HEK293 (cell line): ENCODE results near the gene SRPX.
A peak's percentile ranks its signal among the peaks of the same experiment; 100 is the strongest.

Experiments used
- CTCF ChIA-PET: fragments of 350-600 bp; formaldehyde crosslinking; extraction: SDS; loops from one replicate; lab custom pipeline; 2021; ENCODE audit warnings: antibody characterized with exemption; lab: Yijun Ruan, JAX
- POLR2A ChIA-PET: fragments of 300-600 bp; formaldehyde crosslinking; extraction: SDS; loops from one replicate; lab custom pipeline; 2020; ENCODE audit warnings: antibody characterized with exemption, inconsistent platforms; lab: Yijun Ruan, JAX
- H3K27ac ChIP-seq: fragments of 200-500 bp; sonication (Bioruptor generic); 2 replicates; pipeline ENCODE4 v1.5.1; 2014; ENCODE audit warnings: low read depth, low read length, control low read depth, inconsistent platforms; ENCODE audit errors: extremely low read depth
- H3K36me3 ChIP-seq, 2 experiments: fragments of 200-500 bp in 1 of 2; sonication (Bioruptor generic) in 1 of 2; 1 replicate in 1 of 2; 2 replicates in 1 of 2; pipeline ENCODE4 v1.5.1; 2014 to 2017; ENCODE audit warnings: inconsistent platforms in 2 of 2, low read length in 2 of 2; ENCODE audit not compliant: control insufficient read depth in 2 of 2, insufficient read depth in 1 of 2
- H3K4me1 ChIP-seq: fragments of 200-500 bp; sonication (Bioruptor generic); 2 replicates; pipeline ENCODE4 v1.5.1; 2014; ENCODE audit warnings: mild to moderate bottlenecking, low read length, inconsistent platforms; ENCODE audit not compliant: control insufficient read depth, insufficient read depth
- H3K4me3 ChIP-seq: 2 replicates; pipeline ENCODE4 v1.5.1; 2011; ENCODE audit warnings: low read depth, mild to moderate bottlenecking, control low read depth, low read length, moderate library complexity
- H3K9me3 ChIP-seq: fragments of 200-500 bp; sonication (Bioruptor generic); 2 replicates; pipeline ENCODE4 v1.5.1; 2014; ENCODE audit warnings: low read depth, low read length, inconsistent platforms; ENCODE audit not compliant: control insufficient read depth, insufficient read depth
- EGR2 ChIP-seq: fragments of 450-650 bp; formaldehyde crosslinking; IDR thresholded peaks from 2 replicates; pipeline ENCODE4 v1.5.1; 2016; ENCODE audit warnings: low read depth, missing biosample characterization, missing genetic modification characterization
- GLIS2 ChIP-seq: fragments of 450-650 bp; formaldehyde crosslinking; IDR thresholded peaks from 2 replicates; pipeline ENCODE4 v1.5.1; 2016; ENCODE audit warnings: missing biosample characterization, missing genetic modification characterization
- HOXC10 ChIP-seq: sonication (generic); formaldehyde crosslinking; IDR thresholded peaks from 2 replicates; pipeline ENCODE4 v1.8.1; 2023; ENCODE audit warnings: mild to moderate bottlenecking, missing genetic modification reagents
- ZBTB17 ChIP-seq: fragments of 450-650 bp; formaldehyde crosslinking; IDR thresholded peaks from 2 replicates; pipeline ENCODE4 v1.5.1; 2016; ENCODE audit warnings: missing biosample characterization, missing genetic modification characterization
- ZFP37 ChIP-seq: fragments of 450-650 bp; formaldehyde crosslinking; IDR thresholded peaks from 2 replicates; pipeline ENCODE4 v1.5.1; 2016; ENCODE audit warnings: missing biosample characterization, missing genetic modification characterization
- ZIC2 ChIP-seq: fragments of 450-650 bp; formaldehyde crosslinking; IDR thresholded peaks from 2 replicates; pipeline ENCODE4 v1.5.1; 2016; ENCODE audit warnings: missing biosample characterization, missing genetic modification characterization
- ZNF133 ChIP-seq: fragments of 450-650 bp; formaldehyde crosslinking; IDR thresholded peaks from 2 replicates; pipeline ENCODE4 v1.5.1; 2016; ENCODE audit warnings: missing biosample characterization, missing genetic modification characterization
- ZNF146 ChIP-seq: fragments of 450-650 bp; formaldehyde crosslinking; IDR thresholded peaks from 2 replicates; pipeline ENCODE4 v1.5.1; 2016; ENCODE audit warnings: missing biosample characterization, missing genetic modification characterization
- ZNF239 ChIP-seq: fragments of 450-650 bp; formaldehyde crosslinking; IDR thresholded peaks from 2 replicates; pipeline ENCODE4 v1.5.1; 2016; ENCODE audit warnings: missing biosample characterization, missing genetic modification characterization
- ZNF335 ChIP-seq: fragments of 450-650 bp; formaldehyde crosslinking; conservative IDR thresholded peaks from 2 replicates; pipeline ENCODE4 v1.5.1; 2016; ENCODE audit warnings: missing biosample characterization, missing genetic modification characterization
- ZNF600 ChIP-seq: fragments of 450-650 bp; formaldehyde crosslinking; IDR thresholded peaks from 2 replicates; pipeline ENCODE4 v1.5.1; 2016; ENCODE audit warnings: missing biosample characterization, missing genetic modification characterization
- ZNF654 ChIP-seq: fragments of 450-650 bp; formaldehyde crosslinking; IDR thresholded peaks from 2 replicates; pipeline ENCODE4 v1.5.1; 2016; ENCODE audit warnings: low read depth, missing biosample characterization, missing genetic modification characterization
- TF ChIP-seq, protein P1 (sequence below): fragments of 450-650 bp; formaldehyde crosslinking; conservative IDR thresholded peaks from 2 replicates; pipeline ENCODE4 v1.5.1; 2016; ENCODE audit warnings: low read depth, missing biosample characterization, missing genetic modification characterization
- TF ChIP-seq, protein P2 (sequence below): fragments of 450-650 bp; formaldehyde crosslinking; IDR thresholded peaks from 2 replicates; pipeline ENCODE4 v1.5.1; 2016; ENCODE audit warnings: missing biosample characterization, missing genetic modification characterization
- TF ChIP-seq, protein P3 (sequence below): fragments of 450-650 bp; formaldehyde crosslinking; IDR thresholded peaks from 2 replicates; pipeline ENCODE4 v1.5.1; 2016; ENCODE audit warnings: missing biosample characterization, missing genetic modification characterization
- TF ChIP-seq, protein P4 (sequence below): fragments of 450-650 bp; formaldehyde crosslinking; IDR thresholded peaks from 2 replicates; pipeline ENCODE4 v1.5.1; 2016; ENCODE audit warnings: missing biosample characterization, missing genetic modification characterization
- TF ChIP-seq, protein P5 (sequence below): fragments of 450-650 bp; formaldehyde crosslinking; IDR thresholded peaks from 2 replicates; pipeline ENCODE4 v1.5.1; 2017; ENCODE audit warnings: missing biosample characterization, missing genetic modification characterization

Gene SRPX

DNA sequence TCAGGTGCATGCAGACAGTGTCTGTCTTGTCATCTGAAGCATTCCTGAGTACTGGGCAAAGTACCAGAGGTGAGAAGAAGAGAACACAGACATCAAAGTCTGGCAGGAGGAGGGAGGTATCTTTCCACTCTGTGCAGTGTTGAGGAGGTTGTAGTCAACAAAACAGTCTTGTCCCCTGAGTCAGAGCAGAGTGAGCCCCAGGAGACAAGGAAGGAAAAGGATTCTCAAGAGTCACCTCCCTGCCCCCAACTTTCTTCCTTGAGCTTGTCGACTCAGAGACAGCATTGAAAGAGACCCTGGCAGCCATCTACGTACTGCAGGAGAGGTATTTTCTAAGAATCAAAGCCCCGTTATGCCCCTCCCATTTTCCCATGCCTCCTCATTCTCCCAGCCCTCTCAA lies 4.4 kb upstream of the SRPX start (continued):
- TF ChIP-seq, protein P1, sequence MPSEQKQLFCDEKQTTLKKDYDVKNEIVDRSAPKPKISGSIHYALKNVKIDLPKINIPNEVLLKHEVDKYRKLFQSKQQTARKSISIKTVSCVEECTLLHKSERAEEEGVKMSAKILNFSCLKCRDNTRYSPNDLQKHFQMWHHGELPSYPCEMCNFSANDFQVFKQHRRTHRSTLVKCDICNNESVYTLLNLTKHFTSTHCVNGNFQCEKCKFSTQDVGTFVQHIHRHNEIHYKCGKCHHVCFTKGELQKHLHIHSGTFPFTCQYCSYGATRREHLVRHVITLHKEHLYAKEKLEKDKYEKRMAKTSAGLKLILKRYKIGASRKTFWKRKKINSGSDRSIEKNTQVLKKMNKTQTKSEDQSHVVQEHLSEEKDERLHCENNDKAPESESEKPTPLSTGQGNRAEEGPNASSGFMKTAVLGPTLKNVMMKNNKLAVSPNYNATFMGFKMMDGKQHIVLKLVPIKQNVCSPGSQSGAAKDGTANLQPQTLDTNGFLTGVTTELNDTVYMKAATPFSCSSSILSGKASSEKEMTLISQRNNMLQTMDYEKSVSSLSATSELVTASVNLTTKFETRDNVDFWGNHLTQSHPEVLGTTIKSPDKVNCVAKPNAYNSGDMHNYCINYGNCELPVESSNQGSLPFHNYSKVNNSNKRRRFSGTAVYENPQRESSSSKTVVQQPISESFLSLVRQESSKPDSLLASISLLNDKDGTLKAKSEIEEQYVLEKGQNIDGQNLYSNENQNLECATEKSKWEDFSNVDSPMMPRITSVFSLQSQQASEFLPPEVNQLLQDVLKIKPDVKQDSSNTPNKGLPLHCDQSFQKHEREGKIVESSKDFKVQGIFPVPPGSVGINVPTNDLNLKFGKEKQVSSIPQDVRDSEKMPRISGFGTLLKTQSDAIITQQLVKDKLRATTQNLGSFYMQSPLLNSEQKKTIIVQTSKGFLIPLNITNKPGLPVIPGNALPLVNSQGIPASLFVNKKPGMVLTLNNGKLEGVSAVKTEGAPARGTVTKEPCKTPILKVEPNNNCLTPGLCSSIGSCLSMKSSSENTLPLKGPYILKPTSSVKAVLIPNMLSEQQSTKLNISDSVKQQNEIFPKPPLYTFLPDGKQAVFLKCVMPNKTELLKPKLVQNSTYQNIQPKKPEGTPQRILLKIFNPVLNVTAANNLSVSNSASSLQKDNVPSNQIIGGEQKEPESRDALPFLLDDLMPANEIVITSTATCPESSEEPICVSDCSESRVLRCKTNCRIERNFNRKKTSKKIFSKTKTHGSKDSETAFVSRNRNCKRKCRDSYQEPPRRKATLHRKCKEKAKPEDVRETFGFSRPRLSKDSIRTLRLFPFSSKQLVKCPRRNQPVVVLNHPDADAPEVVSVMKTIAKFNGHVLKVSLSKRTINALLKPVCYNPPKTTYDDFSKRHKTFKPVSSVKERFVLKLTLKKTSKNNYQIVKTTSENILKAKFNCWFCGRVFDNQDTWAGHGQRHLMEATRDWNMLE: no peak
- TF ChIP-seq, protein P2, sequence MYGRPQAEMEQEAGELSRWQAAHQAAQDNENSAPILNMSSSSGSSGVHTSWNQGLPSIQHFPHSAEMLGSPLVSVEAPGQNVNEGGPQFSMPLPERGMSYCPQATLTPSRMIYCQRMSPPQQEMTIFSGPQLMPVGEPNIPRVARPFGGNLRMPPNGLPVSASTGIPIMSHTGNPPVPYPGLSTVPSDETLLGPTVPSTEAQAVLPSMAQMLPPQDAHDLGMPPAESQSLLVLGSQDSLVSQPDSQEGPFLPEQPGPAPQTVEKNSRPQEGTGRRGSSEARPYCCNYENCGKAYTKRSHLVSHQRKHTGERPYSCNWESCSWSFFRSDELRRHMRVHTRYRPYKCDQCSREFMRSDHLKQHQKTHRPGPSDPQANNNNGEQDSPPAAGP (tag by site-specific recombination): no peak

DNA sequence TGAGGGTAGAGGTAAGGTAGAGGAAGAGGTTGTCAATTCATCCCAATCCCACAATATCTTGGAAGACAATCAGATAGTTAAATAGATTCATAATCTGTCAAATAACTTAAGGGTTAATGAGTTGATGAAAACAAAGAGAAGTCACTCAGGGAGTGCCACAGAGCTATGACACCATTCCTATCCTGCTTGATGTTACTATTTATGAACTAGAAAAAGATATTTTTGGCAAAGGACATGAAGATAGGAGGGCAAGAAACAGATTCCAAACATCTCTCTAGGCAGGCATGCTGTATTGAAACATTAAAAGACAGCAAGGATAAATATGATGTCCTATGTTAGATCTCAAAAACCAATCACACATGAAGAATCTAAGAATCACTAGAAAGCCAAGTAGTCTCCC lies 3.5 kb upstream of the SRPX start:
- CTCF ChIA-PET: no interaction called here
- H3K27ac ChIP-seq: no peak overlapping the region
- H3K4me3 ChIP-seq: no peak overlapping the region
- H3K36me3 ChIP-seq: no peaks in the 10 kb centered on the region
- H3K4me1 ChIP-seq: no peaks in the 10 kb centered on the region
- H3K9me3 ChIP-seq: no peaks in the 10 kb centered on the region
- POLR2A ChIA-PET: no interaction called here
- TF ChIP-seq GLIS2 (no peak), HOXC10 (CRISPR knock-in tag) (no peak)

DNA sequence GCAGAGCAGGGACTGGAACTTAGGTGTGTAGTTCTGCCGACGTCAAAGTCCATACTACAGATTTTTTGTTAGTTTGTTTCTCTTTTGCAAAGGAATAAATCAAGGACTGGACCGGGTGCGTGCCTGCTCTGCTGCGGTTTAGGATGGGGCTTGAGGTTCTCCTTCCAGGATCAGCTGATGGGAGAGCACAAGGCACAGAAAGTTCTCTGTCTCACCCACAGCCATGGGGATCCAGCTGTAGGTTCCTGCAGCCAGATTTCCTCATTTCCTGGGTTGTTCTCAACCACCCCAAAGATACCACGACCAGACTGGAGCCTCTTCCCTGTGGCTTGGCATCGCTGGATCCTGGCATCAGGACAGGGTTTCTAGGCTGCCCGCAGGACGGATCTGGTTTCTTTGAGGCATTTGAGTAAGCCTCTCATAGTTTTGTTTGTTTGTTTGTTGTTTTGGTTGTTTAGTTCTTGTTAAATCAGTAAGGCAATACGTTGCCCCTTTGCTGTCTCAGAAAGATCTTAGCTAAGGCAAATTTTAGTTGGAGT lies 789 bp upstream of the SRPX start:
- Histone ChIP-seq H3K4me1 (no peaks in the 10 kb centered on the region; the same call in none of the 2 replicates), H3K4me3 (no peak overlapping the region), H3K27ac (no peak overlapping the region), H3K9me3 (no peaks in the 10 kb centered on the region), H3K36me3 (no peaks in the 10 kb centered on the region)
- ChIA-PET CTCF (interaction anchor here (1.0 to 1.2 kb wide), 2 partner anchors 39 to 47 kb away, joined by 3 to 4 read pairs; no protein-coding TSS in a partner anchor), POLR2A (no interaction called here)
- TF ChIP-seq ZNF600: 0 out of 2 replicates have a peak, but pooled peaks have one; percentile 13
- no peak for TF ChIP-seq ZNF133 (tag by site-specific recombination)

DNA sequence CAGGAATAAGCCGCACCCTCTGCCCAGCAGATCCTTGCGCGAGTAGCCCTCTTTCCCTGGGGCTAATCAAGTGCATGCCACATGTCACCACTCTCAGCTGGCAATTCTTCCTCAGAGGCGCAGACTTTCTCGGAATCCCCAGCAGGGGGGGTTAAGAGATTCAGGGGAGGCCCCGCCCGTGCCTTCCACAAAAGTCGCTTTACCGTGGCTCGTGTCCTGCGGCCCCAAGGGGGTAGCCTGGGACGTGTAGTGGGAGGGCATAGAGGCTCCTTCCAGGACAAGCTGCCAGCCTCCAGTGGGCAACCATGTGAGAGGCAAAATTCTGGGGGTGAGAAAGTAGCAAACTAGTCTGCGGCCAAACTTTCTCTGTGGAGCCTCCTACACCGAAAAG lies 652 bp downstream of the SRPX start:
- Histone ChIP-seq H3K36me3 (no peaks in the 10 kb centered on the region), H3K4me3 (peak overlapping the region; percentile 42), H3K4me1 (peaks cover 4% of the 10 kb centered on the region), H3K9me3 (no peaks in the 10 kb centered on the region), H3K27ac (peak overlapping the region; percentile 38; the same call in 1 of the 2 replicates)
- ChIA-PET POLR2A (no interaction called here), CTCF (interaction anchor here (0.7 to 2.2 kb wide), 10 partner anchors 10 to 434 kb away, joined by 3 to 20 read pairs (median 4); partner anchors contain the start of gene RPGR)
- TF ChIP-seq ZIC2 (no peak; the same call in 1 of the 2 replicates), ZNF239 (tag by site-specific recombination) (no peak), ZNF335 (tag by site-specific recombination) (peak; percentile 84; the same call in 1 of the 2 replicates), ZNF146 (tag by site-specific recombination) (no peak), ZBTB17 (tag by site-specific recombination) (0 out of 2 replicates have a peak, but pooled peaks have one; percentile 8), ZFP37 (tag by site-specific recombination) (no peak), ZNF654 (no peak), EGR2 (tag by site-specific recombination) (no peak)
- TF ChIP-seq, protein P3, sequence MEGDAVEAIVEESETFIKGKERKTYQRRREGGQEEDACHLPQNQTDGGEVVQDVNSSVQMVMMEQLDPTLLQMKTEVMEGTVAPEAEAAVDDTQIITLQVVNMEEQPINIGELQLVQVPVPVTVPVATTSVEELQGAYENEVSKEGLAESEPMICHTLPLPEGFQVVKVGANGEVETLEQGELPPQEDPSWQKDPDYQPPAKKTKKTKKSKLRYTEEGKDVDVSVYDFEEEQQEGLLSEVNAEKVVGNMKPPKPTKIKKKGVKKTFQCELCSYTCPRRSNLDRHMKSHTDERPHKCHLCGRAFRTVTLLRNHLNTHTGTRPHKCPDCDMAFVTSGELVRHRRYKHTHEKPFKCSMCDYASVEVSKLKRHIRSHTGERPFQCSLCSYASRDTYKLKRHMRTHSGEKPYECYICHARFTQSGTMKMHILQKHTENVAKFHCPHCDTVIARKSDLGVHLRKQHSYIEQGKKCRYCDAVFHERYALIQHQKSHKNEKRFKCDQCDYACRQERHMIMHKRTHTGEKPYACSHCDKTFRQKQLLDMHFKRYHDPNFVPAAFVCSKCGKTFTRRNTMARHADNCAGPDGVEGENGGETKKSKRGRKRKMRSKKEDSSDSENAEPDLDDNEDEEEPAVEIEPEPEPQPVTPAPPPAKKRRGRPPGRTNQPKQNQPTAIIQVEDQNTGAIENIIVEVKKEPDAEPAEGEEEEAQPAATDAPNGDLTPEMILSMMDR (tag by site-specific recombination): peak; percentile 66
- TF ChIP-seq, protein P4, sequence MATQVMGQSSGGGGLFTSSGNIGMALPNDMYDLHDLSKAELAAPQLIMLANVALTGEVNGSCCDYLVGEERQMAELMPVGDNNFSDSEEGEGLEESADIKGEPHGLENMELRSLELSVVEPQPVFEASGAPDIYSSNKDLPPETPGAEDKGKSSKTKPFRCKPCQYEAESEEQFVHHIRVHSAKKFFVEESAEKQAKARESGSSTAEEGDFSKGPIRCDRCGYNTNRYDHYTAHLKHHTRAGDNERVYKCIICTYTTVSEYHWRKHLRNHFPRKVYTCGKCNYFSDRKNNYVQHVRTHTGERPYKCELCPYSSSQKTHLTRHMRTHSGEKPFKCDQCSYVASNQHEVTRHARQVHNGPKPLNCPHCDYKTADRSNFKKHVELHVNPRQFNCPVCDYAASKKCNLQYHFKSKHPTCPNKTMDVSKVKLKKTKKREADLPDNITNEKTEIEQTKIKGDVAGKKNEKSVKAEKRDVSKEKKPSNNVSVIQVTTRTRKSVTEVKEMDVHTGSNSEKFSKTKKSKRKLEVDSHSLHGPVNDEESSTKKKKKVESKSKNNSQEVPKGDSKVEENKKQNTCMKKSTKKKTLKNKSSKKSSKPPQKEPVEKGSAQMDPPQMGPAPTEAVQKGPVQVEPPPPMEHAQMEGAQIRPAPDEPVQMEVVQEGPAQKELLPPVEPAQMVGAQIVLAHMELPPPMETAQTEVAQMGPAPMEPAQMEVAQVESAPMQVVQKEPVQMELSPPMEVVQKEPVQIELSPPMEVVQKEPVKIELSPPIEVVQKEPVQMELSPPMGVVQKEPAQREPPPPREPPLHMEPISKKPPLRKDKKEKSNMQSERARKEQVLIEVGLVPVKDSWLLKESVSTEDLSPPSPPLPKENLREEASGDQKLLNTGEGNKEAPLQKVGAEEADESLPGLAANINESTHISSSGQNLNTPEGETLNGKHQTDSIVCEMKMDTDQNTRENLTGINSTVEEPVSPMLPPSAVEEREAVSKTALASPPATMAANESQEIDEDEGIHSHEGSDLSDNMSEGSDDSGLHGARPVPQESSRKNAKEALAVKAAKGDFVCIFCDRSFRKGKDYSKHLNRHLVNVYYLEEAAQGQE (tag by site-specific recombination): peak; percentile 5; the same call in 1 of the 2 replicates
- TF ChIP-seq, protein P5, sequence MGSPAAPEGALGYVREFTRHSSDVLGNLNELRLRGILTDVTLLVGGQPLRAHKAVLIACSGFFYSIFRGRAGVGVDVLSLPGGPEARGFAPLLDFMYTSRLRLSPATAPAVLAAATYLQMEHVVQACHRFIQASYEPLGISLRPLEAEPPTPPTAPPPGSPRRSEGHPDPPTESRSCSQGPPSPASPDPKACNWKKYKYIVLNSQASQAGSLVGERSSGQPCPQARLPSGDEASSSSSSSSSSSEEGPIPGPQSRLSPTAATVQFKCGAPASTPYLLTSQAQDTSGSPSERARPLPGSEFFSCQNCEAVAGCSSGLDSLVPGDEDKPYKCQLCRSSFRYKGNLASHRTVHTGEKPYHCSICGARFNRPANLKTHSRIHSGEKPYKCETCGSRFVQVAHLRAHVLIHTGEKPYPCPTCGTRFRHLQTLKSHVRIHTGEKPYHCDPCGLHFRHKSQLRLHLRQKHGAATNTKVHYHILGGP: peak; percentile 56; the same call in 1 of the 2 replicates
